Natural killer cell (primary cell): ENCODE results near the gene SMARCA1. TPM values are rescaled to one million over a fixed set of nuclear protein-coding genes. Genes with fewer than 3 reads are reported as not detected.

Source experiments
- ATAC-seq, 3 donors: fragments of 150-1000 bp in 2 of 3; fragments of 200-7000 bp in 1 of 3; cut with Tn5 transposase; 1 replicate in 1 of 3; 2 replicates in 2 of 3; pipeline ENCODE4 v1.10.0; 2021; ENCODE audit warnings: mild to moderate bottlenecking in 2 of 3, moderate library complexity in 2 of 3
- DNase-seq, 2 donors: peaks; one replicate each; pipeline versions ENCODE4 v3.0.0 to v3.0.0-alpha.2; 2013 to 2021; ENCODE audit warnings: mixed read lengths in 1 of 2
- H3K27ac ChIP-seq: one replicate; pipeline ENCODE4 v1.5.1; 2013; ENCODE audit warnings: mild to moderate bottlenecking, low read length
- H3K27me3 ChIP-seq: one replicate; pipeline ENCODE4 v1.6.1; 2013; ENCODE audit warnings: low read length; ENCODE audit not compliant: control insufficient read depth, insufficient read depth
- H3K36me3 ChIP-seq: one replicate; pipeline ENCODE4 v1.6.1; 2013; ENCODE audit warnings: low read length; ENCODE audit not compliant: control insufficient read depth, insufficient read depth
- H3K4me1 ChIP-seq: one replicate; pipeline ENCODE4 v1.6.1; 2013; ENCODE audit warnings: low read length; ENCODE audit not compliant: control insufficient read depth, insufficient read depth
- H3K4me3 ChIP-seq: one replicate; pipeline ENCODE4 v1.5.1; 2013; ENCODE audit warnings: low read length
- H3K9me3 ChIP-seq: one replicate; pipeline ENCODE4 v1.6.1; 2013; ENCODE audit warnings: low read length; ENCODE audit not compliant: control insufficient read depth, insufficient read depth
- H3K27ac Mint-ChIP-seq, 2 donors: one replicate each; pipeline ENCODE4 v1.8.0; 2022; ENCODE audit warnings: mild to moderate bottlenecking in 2 of 2, mixed read lengths in 2 of 2, moderate library complexity in 1 of 2
- H3K27me3 Mint-ChIP-seq, 2 donors: one replicate each; pipeline ENCODE4 v1.8.0; 2022; ENCODE audit warnings: low read depth in 2 of 2, mixed read lengths in 2 of 2
- H3K36me3 Mint-ChIP-seq: one replicate; pipeline ENCODE4 v1.8.0; 2022; ENCODE audit warnings: mixed read lengths
- H3K4me1 Mint-ChIP-seq, 2 donors: one replicate each; pipeline ENCODE4 v1.8.0; 2022; ENCODE audit warnings: mixed read lengths in 2 of 2
- H3K4me3 Mint-ChIP-seq: one replicate; pipeline ENCODE4 v1.8.0; 2022; ENCODE audit warnings: mild to moderate bottlenecking, moderate library complexity, mixed read lengths
- H3K9me3 Mint-ChIP-seq, 2 donors: one replicate each; pipeline ENCODE4 v1.8.0; 2022; ENCODE audit warnings: mixed read lengths in 2 of 2
- CTCF ChIP-seq: fragments of 200-600 bp; IDR thresholded peaks from one replicate; pipeline ENCODE4 v1.8.0; 2022; ENCODE audit warnings: antibody characterized with exemption
- WGBS: methylation state at CpG from one replicate; pipeline ENCODE4 v1.1.7; 2013; ENCODE audit warnings: missing lambda C conversion rate; ENCODE audit not compliant: insufficient coverage; 5-methylcytosine and 5-hydroxymethylcytosine counted together
- intact Hi-C: fragments of 100-400 bp; cut with micrococcal nuclease; formaldehyde crosslinking; loops from one replicate; pipeline ENCODE4 v1.14.2; 2022
- total RNA-seq, 4 donors: library from RNA; stranded (reverse); fragments of 120-200 nt in 1 of 4; gene quantifications; one replicate each; pipeline versions ENCODE4 v1.2.3 to v1.2.4, GENCODE V29; 2013 to 2022

SMARCA1 gene
- total RNA-seq, 3 donors from 2014 or later (not counting 1 experiment from before 2014, with no cell fraction given): 0.18 TPM; not detected in 2

GRCh38 chrX:129450123-129450522 lies 73.2 kb downstream of the SMARCA1 start:
- DNase-seq: no peak
- no peak overlapping the region for H3K27ac ChIP-seq
- no peaks in the 10 kb centered on the region for H3K36me3 Mint-ChIP-seq
- intact Hi-C loops: no loop called here
- no peaks in the 10 kb centered on the region for H3K4me1 Mint-ChIP-seq
- no peaks in the 10 kb centered on the region for H3K27me3 ChIP-seq
- no peaks in the 10 kb centered on the region for H3K9me3 Mint-ChIP-seq
- H3K4me1 ChIP-seq: no peaks in the 10 kb centered on the region
- no peak overlapping the region for H3K4me3 Mint-ChIP-seq
- no peak overlapping the region for H3K4me3 ChIP-seq
- no peaks in the 10 kb centered on the region for H3K36me3 ChIP-seq
- WGBS: no CpG with 5 or more reads among the region's 4 CpGs
- no peaks in the 10 kb centered on the region for H3K9me3 ChIP-seq
- peaks cover 0 to 12% of the 10 kb centered on the region in 2 donors for H3K27me3 Mint-ChIP-seq
- no peak for TF ChIP-seq CTCF
- no peak overlapping the region for H3K27ac Mint-ChIP-seq
- no peak for ATAC-seq

- no peaks in the 10 kb centered on the region for H3K36me3 Mint-ChIP-seq
- Histone ChIP-seq H3K9me3 (no peaks in the 10 kb centered on the region), H3K4me1 (no peaks in the 10 kb centered on the region), H3K27me3 (no peaks in the 10 kb centered on the region), H3K4me3 (no peak overlapping the region), H3K27ac (no peak overlapping the region), H3K36me3 (no peaks in the 10 kb centered on the region)
- peak in 1 of 3 donors; percentile 81 for ATAC-seq
- no peaks in the 10 kb centered on the region for H3K4me1 Mint-ChIP-seq
- no peak overlapping the region for H3K4me3 Mint-ChIP-seq
- H3K27ac Mint-ChIP-seq: no peak overlapping the region
- no peak for DNase-seq
- no peak for TF ChIP-seq CTCF
- no CpG with 5 or more reads among the region's 2 CpGs for WGBS
- intact Hi-C loops: no loop called here
- peaks cover 0 to 12% of the 10 kb centered on the region in 2 donors for H3K27me3 Mint-ChIP-seq
- H3K9me3 Mint-ChIP-seq: no peaks in the 10 kb centered on the region
Observed at GRCh38 chrX:129449148-129449547, 74.1 kb downstream of the SMARCA1 start.

- H3K36me3 Mint-ChIP-seq: no peaks in the 10 kb centered on the region
- no peaks in the 10 kb centered on the region for H3K4me1 Mint-ChIP-seq
Observed at GRCh38 chrX:129445436-129445835, 77.9 kb downstream of the SMARCA1 start.

More at GRCh38 chrX:129445436-129445835, 77.9 kb downstream of the SMARCA1 start:
- DNase-seq: no peak
- H3K4me3 Mint-ChIP-seq: no peak overlapping the region
- ATAC-seq: no peak
- Histone ChIP-seq H3K4me3 (no peak overlapping the region), H3K27ac (no peak overlapping the region), H3K4me1 (no peaks in the 10 kb centered on the region), H3K9me3 (no peaks in the 10 kb centered on the region), H3K27me3 (no peaks in the 10 kb centered on the region), H3K36me3 (no peaks in the 10 kb centered on the region)
- H3K27ac Mint-ChIP-seq: no peak overlapping the region
- H3K9me3 Mint-ChIP-seq: no peaks in the 10 kb centered on the region
- TF ChIP-seq CTCF: no peak
- H3K27me3 Mint-ChIP-seq: peaks cover 0 to 17% of the 10 kb centered on the region in 2 donors
- intact Hi-C loops: no loop called here
